ENCODE data around the gene SYTL5.

DNA sequence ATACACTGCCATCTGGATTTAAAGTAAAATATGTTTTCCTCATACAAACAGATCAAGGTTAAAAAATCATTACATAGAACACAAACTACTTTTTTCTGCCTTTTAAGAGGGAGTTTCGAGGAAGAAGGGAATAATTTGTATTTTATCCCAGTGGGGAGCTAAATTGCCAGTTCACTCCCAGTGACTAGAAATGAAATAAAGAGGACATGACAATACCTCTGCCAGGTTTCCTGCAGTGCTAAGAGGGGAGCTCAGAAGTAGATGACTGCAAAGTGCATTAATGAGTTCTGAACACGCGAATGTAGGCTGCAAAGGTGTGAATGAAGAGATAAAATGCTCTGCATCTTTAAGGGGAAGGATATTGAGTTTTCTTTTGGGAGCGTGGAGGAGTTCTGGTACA lies 144.6 kb downstream of the SYTL5 start:
- TF ChIP-seq GATA3 (IDR thresholded peaks at IDR 0.05; ENCODE audit: low read depth, low read length) (no peak), GATA2 (IDR thresholded peaks at IDR 0.05; ENCODE audit: low read depth, low read length) (no peak)

Data from SH-SY5Y (cell line).